Ascending aorta (tissue), 2 donors: ENCODE data around the gene PCBP4. TPM values are rescaled to one million over a fixed set of nuclear protein-coding genes. Genes with fewer than 3 reads are reported as not detected.
A peak's percentile ranks its signal among the peaks of the same experiment; 100 is the strongest.

ENCODE experiments used
- DNase-seq, 2 donors: peaks; one replicate each; pipeline ENCODE4 v3.0.0-alpha.2; 2019; ENCODE audit warnings: low spot score in 2 of 2
- H3K27ac ChIP-seq, 2 donors: fragments of 200-600 bp; sonication (generic); one replicate each; pipeline ENCODE4 v1.5.1; 2016 to 2017; ENCODE audit warnings: mild to moderate bottlenecking in 1 of 2
- H3K27me3 ChIP-seq: fragments of 200-600 bp; sonication (generic); one replicate; pipeline ENCODE4 v1.5.1; 2017
- H3K36me3 ChIP-seq, 2 donors: fragments of 200-600 bp; sonication (generic); one replicate each; pipeline ENCODE4 v1.5.1; 2016
- H3K4me1 ChIP-seq, 2 donors: fragments of 200-600 bp; sonication (generic); one replicate each; pipeline ENCODE4 v1.5.1; 2016 to 2017; ENCODE audit warnings: mild to moderate bottlenecking in 1 of 2
- H3K4me3 ChIP-seq, 2 donors: fragments of 200-600 bp; sonication (generic); one replicate each; pipeline ENCODE4 v1.5.1; 2016 to 2017; ENCODE audit warnings: mild to moderate bottlenecking in 1 of 2
- H3K9me3 ChIP-seq, 2 donors: fragments of 200-600 bp; sonication (generic); one replicate each; pipeline ENCODE4 v1.5.1; 2016
- CTCF ChIP-seq, 3 experiments: fragments of 200-600 bp in 2 of 3; fragments of 450-650 bp in 1 of 3; sonication (generic) in 2 of 3; IDR thresholded peaks; one replicate each; pipeline ENCODE4 v1.5.1; 2016 to 2019; ENCODE audit warnings: antibody characterized with exemption in 3 of 3, mild to moderate bottlenecking in 1 of 3, moderate library complexity in 1 of 3
- intact Hi-C: fragments of 100-400 bp; cut with DNase I; formaldehyde crosslinking; loops from one replicate; pipeline ENCODE4 v1.15.1; 2023
- total RNA-seq: library from RNA; depleted of rRNA; stranded (reverse); fragments of >200 nt; gene quantifications from one replicate; pipeline ENCODE4 v1.1.0, GENCODE V29; 2016

The PCBP4 gene
- total RNA-seq, 1 donor from 2014 or later = 256 TPM

- H3K4me1 ChIP-seq = peaks cover 19 to 33% of the 10 kb centered on the region in 2 donors
- DNase-seq = no peak
Measured at GRCh38 chr3:51986010-51986947, 19.0 kb upstream of the PCBP4 start.

GRCh38 chr3:51985063-51985462 is 17.8 kb upstream of the PCBP4 start:
- no peak for TF ChIP-seq CTCF (IDR thresholded peaks at IDR 0.05)
- Histone ChIP-seq H3K36me3 (no peaks in the 10 kb centered on the region), H3K4me3 (no peak overlapping the region), H3K4me1 (peaks cover 19 to 31% of the 10 kb centered on the region in 2 donors), H3K27me3 (no peaks in the 10 kb centered on the region), H3K9me3 (no peaks in the 10 kb centered on the region), H3K27ac (no peak overlapping the region)
- intact Hi-C loops = no loop called here
- DNase-seq = no peak

More at GRCh38 chr3:51986010-51986947, 19.0 kb upstream of the PCBP4 start:
- no peaks in the 10 kb centered on the region for H3K27me3 ChIP-seq
- H3K9me3 ChIP-seq = no peaks in the 10 kb centered on the region
- H3K27ac ChIP-seq = no peak overlapping the region
- no peak overlapping the region for H3K4me3 ChIP-seq
- intact Hi-C loops = no loop called here
- no peak for TF ChIP-seq CTCF (IDR thresholded peaks at IDR 0.05)
- no peaks in the 10 kb centered on the region for H3K36me3 ChIP-seq

GRCh38 chr3:51984269-51984647 is 17.0 kb upstream of the PCBP4 start:
- Histone ChIP-seq H3K4me3 (no peak overlapping the region), H3K9me3 (no peaks in the 10 kb centered on the region), H3K36me3 (no peaks in the 10 kb centered on the region), H3K4me1 (peaks cover 16 to 24% of the 10 kb centered on the region in 2 donors), H3K27ac (peak overlapping the region; percentile 93 to 97), H3K27me3 (no peaks in the 10 kb centered on the region)
- no peak for TF ChIP-seq CTCF (IDR thresholded peaks at IDR 0.05)
- intact Hi-C loops = no loop called here
- no peak for DNase-seq

- H3K9me3 ChIP-seq = no peaks in the 10 kb centered on the region
- peak overlapping the region; percentile 93 to 97 for H3K27ac ChIP-seq
- peak overlapping the region; percentile 77 to 93 for H3K4me3 ChIP-seq
- intact Hi-C loops = loop anchor here (1.0 kb wide), 1 partner anchor 12 kb away; the partner anchor contains the start of gene RPL29
- H3K4me1 ChIP-seq = peaks cover 16 to 19% of the 10 kb centered on the region in 2 donors
- no peak for DNase-seq
- no peak for TF ChIP-seq CTCF (IDR thresholded peaks at IDR 0.05)
- H3K36me3 ChIP-seq = no peaks in the 10 kb centered on the region
- H3K27me3 ChIP-seq = no peaks in the 10 kb centered on the region
Measured at GRCh38 chr3:51983578-51984268, 16.5 kb upstream of the PCBP4 start.

- peak; percentile 44 to 95 for DNase-seq
- H3K36me3 ChIP-seq = no peaks in the 10 kb centered on the region
- intact Hi-C loops = loop anchor here (1.0 kb wide), 1 partner anchor 12 kb away; the partner anchor contains the start of gene RPL29
- no peaks in the 10 kb centered on the region for H3K9me3 ChIP-seq
- peaks cover 16 to 19% of the 10 kb centered on the region in 2 donors for H3K4me1 ChIP-seq
- H3K27me3 ChIP-seq = no peaks in the 10 kb centered on the region
- peak within 1 kb of the TSS; percentile 77 to 93 for H3K4me3 ChIP-seq
- peak within 1 kb of the TSS; percentile 93 to 97 for H3K27ac ChIP-seq
- no peak for TF ChIP-seq CTCF (IDR thresholded peaks at IDR 0.05)
Measured at GRCh38 chr3:51982838-51983577, 15.8 kb upstream of the PCBP4 start, which contains the start of gene ACY1. TSS of gene ACY1 (plus strand) at chr3:51983535. CDS start at chr3:51984065, 530 bp downstream.
